ENCODE data around the gene CCNJL.

- TF ChIP-seq CTCF (IDR thresholded peaks at IDR 0.05 in 4 of 5, conservative IDR thresholded peaks at IDR 0.05 in 1 of 5): no peak
- TF ChIP-seq POLR2A (IDR thresholded peaks at IDR 0.05): no peak
Measured at GRCh38 chr5:160209917-160210316, 102.4 kb downstream of the CCNJL start.
